HG03558 (cell line): ENCODE data around the gene ADAMTS16.

ENCODE experiments used
- ATAC-seq: cut with Tn5 transposase; IDR thresholded peaks from one replicate; pipeline ENCODE4 v1.9.1; 2021; ENCODE audit warnings: moderate number of reproducible peaks; ENCODE audit not compliant: unreplicated experiment; ENCODE audit errors: extremely low read depth

ADAMTS16 gene

DNA sequence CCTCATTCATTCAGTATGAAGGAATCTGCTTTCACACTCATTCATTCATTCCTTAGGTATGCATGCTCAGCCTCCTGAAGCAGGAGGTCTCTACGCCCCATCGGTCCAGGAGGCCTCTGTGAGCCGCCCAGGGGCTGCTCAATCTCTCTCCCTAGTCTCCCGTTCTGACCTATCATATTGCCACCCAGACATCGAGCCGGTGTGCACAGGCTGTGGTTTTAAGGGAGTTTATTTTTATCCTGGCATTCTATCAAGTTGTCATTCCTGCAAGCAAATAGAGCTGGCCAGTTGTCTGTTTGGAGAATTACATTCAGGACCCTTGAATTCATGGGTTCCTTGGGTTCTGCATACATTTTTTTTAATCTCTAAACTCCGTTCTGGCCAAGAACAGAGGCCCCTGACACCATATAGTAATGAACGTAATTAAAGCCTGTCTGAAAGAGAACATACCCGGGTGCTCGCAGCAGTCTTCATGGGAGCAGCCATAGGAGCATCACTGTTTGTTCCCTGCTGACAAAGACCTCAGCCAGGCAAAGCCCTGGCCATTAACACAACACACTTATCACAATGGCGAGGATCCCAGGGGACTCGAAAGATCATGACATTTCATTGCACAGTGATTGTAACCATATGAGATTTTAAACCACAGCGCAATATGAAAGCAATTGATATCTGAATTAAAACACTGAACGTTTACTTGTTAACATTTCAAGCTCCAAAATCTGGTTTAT, 80.9 kb downstream of the ADAMTS16 start:
- ATAC-seq: no peak

DNA sequence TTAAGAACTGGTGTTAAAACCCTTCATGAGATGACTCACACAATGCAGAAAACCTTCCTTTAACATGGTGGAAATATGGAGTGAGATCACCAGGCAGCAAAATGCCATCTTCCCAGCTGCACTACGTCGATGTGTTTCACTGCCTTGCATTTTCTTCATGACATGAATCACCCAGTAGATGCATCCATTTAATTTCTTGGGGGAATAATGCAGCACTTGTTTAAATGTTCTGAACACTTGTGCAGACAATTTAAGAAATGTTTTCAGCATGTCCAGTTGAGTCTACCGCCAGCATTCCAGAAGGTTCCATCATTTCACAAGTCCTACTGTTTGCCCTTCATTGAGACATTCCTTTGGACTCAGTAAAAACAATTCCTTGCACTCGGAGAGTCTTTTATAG, 81.6 kb downstream of the ADAMTS16 start:
- ATAC-seq: no peak

GRCh38 chr5:5231576-5231975, 91.4 kb downstream of the ADAMTS16 start:
- ATAC-seq: no peak

GRCh38 chr5:5234912-5235311, 94.8 kb downstream of the ADAMTS16 start:
- ATAC-seq: no peak

DNA sequence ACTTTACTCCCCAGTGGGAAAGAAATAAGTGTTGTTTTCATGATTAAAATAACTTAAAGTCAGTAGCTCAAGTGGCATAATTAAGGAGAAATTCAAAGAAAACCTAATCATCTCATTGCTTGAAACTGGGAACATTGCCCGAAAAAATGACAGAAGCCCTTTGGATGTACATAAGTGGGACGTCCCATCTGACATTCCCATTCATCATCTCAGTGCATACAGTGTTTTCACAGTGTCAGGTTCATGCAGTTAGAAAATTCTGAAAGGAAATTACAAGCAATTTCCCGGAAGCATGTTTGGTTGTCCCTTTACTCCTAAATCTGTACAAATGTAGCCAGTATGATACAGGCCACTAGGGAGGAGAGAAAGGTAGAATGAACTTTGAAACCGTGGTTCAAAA, 95.6 kb downstream of the ADAMTS16 start:
- ATAC-seq: no peak

DNA sequence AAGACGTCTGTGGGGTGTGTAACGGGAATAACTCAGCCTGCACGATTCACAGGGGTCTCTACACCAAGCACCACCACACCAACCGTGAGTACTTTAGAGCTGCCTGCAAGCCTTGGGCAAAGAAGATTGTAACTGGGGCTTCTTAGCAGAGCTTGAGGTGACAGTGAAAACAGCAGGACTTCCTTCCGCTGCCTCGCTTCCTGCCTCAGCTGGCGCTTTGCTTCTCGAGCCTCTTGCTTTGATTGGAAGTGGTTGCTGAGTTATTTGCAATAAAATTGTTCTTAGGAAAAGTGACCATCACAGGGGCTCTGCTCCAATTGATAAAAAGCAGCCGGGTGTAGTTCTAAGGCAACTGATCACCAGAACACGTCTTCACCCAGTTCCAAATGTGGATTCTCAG, 99.1 kb downstream of the ADAMTS16 start:
- ATAC-seq: no peak

- ATAC-seq: no peak
Observed at GRCh38 chr5:5240234-5240633, 100.1 kb downstream of the ADAMTS16 start.

DNA sequence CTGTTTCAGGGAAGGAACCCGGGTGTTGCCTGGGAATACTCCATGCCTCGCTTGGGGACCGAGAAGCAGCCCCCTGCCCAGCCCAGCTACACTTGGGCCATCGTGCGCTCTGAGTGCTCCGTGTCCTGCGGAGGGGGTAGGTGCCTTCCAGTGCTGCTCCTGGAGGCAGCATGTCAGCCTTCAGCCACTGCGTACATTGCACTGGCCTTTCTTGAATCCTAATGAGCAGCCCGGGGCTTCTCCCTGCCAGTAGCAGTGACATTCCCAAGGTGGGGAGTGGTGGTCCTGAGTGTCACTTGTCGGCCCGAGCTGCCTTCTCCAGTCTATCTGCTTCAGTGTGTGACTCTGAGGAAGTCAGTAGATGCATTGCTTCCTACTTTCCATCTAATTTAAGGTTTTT, 101.9 kb downstream of the ADAMTS16 start:
- ATAC-seq: no peak

- ATAC-seq: no peak
Observed at GRCh38 chr5:5246736-5247135, 106.6 kb downstream of the ADAMTS16 start.

DNA sequence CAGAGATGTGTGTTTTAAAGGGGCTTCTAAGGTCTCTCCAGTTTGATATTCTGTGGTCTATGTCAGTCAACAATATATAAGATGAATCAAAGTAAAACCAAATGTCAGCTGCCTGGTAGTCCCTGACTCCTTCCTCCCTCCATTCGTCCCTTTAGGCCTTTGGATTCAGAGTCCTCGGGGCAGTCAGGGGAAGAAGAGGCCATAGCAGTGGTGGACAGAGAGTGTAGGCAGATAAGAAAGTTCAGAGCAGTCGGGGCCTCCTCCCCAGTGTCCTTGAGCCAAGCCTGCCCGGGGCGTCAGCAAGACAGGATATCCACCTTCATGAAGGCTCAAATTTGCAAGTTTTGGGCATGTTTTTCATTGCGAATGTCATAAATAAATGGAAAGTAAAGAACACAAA, 110.6 kb downstream of the ADAMTS16 start:
- ATAC-seq: no peak

DNA sequence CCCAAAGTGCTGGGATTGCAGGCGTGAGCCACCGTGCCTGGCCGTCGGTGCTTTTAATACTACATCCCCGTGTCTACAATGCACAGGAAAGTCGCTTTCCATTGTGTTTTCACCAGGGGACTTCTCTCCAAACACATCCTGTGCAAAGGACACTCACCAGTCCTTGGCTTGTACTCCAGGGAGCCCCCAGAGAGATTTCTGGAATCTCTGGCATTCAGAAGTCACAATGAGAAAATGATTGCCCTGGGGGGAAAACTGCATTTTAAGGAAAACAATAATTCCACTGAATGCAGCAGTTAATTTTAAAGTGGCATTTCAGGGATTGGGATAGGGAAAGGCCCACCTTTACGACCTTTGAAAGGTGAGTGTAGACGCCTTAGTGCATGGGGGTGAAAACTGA, 112.0 kb downstream of the ADAMTS16 start:
- ATAC-seq: no peak

- ATAC-seq: no peak
Observed at GRCh38 chr5:5257353-5257752, 117.2 kb downstream of the ADAMTS16 start.

DNA sequence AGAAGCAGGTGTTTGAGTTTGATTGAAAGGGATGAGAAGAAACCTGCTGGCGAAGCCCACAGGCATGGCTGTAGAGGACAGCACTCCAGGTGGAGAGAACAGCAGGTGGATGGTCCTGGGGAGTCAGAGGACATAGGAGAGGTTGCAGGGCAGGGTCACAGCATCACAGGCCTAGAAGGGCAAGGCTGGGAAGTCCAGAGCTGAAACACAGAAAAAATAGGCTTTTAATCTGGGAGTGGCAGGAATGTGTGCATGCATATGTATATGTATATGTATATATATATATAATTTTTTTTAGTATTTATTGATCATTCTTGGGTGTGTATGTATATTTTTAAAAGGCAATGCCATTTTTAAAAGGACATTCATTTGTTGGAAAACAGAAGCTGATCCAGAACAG, 118.4 kb downstream of the ADAMTS16 start:
- no peak for ATAC-seq

GRCh38 chr5:5264727-5265126, 124.6 kb downstream of the ADAMTS16 start:
- ATAC-seq: no peak

GRCh38 chr5:5266297-5266696, 126.2 kb downstream of the ADAMTS16 start:
- ATAC-seq: no peak

GRCh38 chr5:5270161-5270560, 130.0 kb downstream of the ADAMTS16 start:
- ATAC-seq: no peak

DNA sequence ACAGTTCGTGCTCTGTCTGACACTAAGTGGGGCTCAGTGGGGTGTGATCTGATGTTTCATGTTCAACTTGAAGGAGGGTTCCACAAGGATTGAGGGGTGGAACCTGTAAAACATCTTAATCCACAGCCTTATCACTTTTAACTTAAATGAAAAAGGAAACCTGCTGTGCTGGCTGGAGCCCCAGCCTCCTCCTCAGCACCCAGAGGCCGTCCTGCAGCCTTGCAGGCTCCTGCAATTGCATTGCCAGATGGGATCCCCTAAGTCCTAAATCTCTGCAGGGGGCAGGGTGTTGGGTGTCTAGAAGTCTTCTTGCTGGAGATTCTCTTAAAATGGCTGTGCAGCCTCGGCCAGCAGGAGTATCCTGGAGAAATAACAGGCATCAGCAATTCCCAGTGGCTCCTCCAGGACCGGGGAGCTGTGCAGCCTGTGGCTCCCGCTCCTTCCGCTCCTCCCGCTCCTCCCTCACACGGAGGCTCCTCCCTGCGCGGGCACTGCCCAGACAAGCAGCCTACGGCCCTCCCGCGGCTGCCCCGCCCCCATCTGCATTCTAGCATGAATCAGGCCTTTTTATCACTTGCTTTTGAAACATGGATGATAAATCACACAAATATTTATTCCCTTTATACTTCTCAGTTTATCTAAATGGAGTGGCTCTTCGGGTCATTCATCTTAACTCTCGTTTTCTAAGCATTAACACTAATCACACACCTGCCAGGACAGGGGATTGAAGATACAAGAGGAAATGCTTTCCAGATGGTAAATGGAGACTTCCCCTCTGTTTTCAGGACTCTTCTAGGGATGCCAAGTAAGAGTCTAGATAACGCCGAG, 131.0 kb downstream of the ADAMTS16 start:
- no peak for ATAC-seq

DNA sequence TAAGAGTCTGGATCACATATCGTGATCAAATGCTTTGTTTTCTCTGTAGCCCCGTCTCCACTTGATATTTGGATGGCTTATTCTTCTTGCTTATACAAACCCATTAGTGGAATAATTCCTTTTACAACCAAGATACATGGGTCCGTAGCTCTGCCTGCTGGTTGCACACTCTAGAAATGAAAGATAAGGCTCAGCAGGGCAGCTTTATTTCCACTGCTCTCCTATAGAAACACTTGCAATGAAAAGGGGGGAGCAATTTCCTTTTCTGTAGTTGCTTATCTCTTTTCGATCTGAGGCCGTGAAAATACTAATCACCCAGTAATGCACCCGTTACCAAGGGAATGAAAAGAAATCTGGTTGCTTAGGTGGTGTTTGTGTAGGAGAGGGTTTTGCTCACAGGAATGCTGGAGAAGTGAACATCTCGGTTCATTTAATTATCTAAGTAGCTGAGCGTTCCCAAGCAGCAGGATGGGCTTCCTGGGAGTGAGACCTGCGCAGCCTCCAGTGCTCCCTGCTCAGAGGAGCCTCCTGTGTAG, 131.7 kb downstream of the ADAMTS16 start:
- ATAC-seq: no peak

GRCh38 chr5:5273398-5273797, 133.3 kb downstream of the ADAMTS16 start:
- no peak for ATAC-seq

DNA sequence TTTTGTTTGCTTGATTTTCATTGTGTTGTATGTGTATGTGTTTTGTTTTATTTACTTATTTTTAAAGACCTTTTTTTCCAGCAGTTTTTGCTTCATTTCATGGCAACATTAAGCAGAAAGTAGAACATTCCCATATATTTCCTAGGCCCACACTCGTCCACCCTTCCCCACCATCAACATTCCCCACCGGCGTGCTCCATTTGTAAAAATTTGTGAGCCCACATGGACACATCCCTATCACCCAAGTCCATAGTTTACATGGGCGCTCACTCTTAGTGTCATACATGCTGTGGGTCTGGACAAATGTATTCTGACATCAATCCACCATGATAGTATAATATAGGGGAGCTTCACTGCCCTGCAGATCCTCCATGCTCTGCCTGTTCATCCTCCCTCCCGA, 133.8 kb downstream of the ADAMTS16 start:
- no peak for ATAC-seq

GRCh38 chr5:5275211-5275610, 135.1 kb downstream of the ADAMTS16 start:
- no peak for ATAC-seq
